WTC11 (cell line): ENCODE data around the gene ZNF804A. TPM values are rescaled to one million over a fixed set of nuclear protein-coding genes. Genes with fewer than 3 reads are reported as not detected.

ENCODE experiments used
- ATAC-seq: fragments of 200-7000 bp; cut with Tn5 transposase; 2 replicates; pipeline ENCODE4 v1.10.0; 2021; ENCODE audit warnings: mild to moderate bottlenecking, moderate library complexity
- CTCF ChIA-PET: fragments of 300-600 bp; sonication (Branson Sonifier 250); formaldehyde crosslinking; loops from one replicate; lab custom pipeline; 2021; ENCODE audit warnings: antibody characterized with exemption; lab: Charles Lee
- POLR2A ChIA-PET: fragments of 350-600 bp; sonication (Branson Sonifier 250); formaldehyde crosslinking; loops from one replicate; lab custom pipeline; 2021; ENCODE audit warnings: antibody characterized with exemption; lab: Charles Lee
- DNase-seq: peaks from one replicate; pipeline ENCODE4 v3.0.0; 2021; ENCODE audit warnings: low spot score
- H3K27ac Mint-ChIP-seq: 2 replicates; pipeline ENCODE4 v1.8.0; 2021; ENCODE audit warnings: mixed read lengths
- H3K27me3 Mint-ChIP-seq: 2 replicates; pipeline ENCODE4 v1.8.0; 2021; ENCODE audit warnings: low read depth, mild to moderate bottlenecking, moderate library complexity, mixed read lengths
- H3K36me3 Mint-ChIP-seq: 2 replicates; pipeline ENCODE4 v1.8.0; 2021; ENCODE audit warnings: mixed read lengths
- H3K4me1 Mint-ChIP-seq: 2 replicates; pipeline ENCODE4 v1.8.0; 2022; ENCODE audit warnings: mixed read lengths
- H3K4me3 Mint-ChIP-seq: 2 replicates; pipeline ENCODE4 v1.8.0; 2021; ENCODE audit warnings: mild to moderate bottlenecking, moderate library complexity, mixed read lengths
- H3K9me3 Mint-ChIP-seq: 2 replicates; pipeline ENCODE4 v1.8.0; 2021; ENCODE audit warnings: mixed read lengths
- AR ChIP-seq: fragments of 250-450 bp; sonication (Bioruptor Pico); IDR thresholded peaks from 2 replicates; pipeline ENCODE4 v1.9.0; 2021; ENCODE audit warnings: mild to moderate bottlenecking
- CBFB ChIP-seq: sonication (generic); formaldehyde crosslinking; IDR thresholded peaks from 2 replicates; pipeline ENCODE4 v1.8.1; 2022; ENCODE audit warnings: mild to moderate bottlenecking, low read depth, missing genetic modification reagents
- E2F5 ChIP-seq: sonication (generic); formaldehyde crosslinking; IDR thresholded peaks from 2 replicates; pipeline ENCODE4 v1.8.1; 2022; ENCODE audit warnings: mild to moderate bottlenecking, moderate library complexity, missing genetic modification reagents
- ELF4 ChIP-seq: sonication (generic); formaldehyde crosslinking; IDR thresholded peaks from 2 replicates; pipeline ENCODE4 v1.8.1; 2022; ENCODE audit warnings: low read depth, mild to moderate bottlenecking, moderate library complexity, missing genetic modification reagents
- EMX1 ChIP-seq: fragments of 250-450 bp; sonication (Bioruptor Pico); IDR thresholded peaks from 2 replicates; pipeline ENCODE4 v1.8.0; 2021; ENCODE audit warnings: mild to moderate bottlenecking
- ERG ChIP-seq: fragments of 250-450 bp; sonication (Bioruptor Pico); IDR thresholded peaks from 2 replicates; pipeline ENCODE4 v1.8.0; 2021; ENCODE audit warnings: mild to moderate bottlenecking
- ESRRA ChIP-seq: sonication (generic); formaldehyde crosslinking; IDR thresholded peaks from 2 replicates; pipeline ENCODE4 v1.8.1; 2022; ENCODE audit warnings: mild to moderate bottlenecking, missing genetic modification reagents, borderline replicate concordance
- ETV6 ChIP-seq: sonication (generic); formaldehyde crosslinking; IDR thresholded peaks from 2 replicates; pipeline ENCODE4 v1.8.1; 2022; ENCODE audit warnings: mild to moderate bottlenecking, missing genetic modification reagents
- FOXP1 ChIP-seq: sonication (generic); formaldehyde crosslinking; IDR thresholded peaks from 2 replicates; pipeline ENCODE4 v1.8.0; 2022; ENCODE audit warnings: missing genetic modification reagents, mild to moderate bottlenecking, moderate library complexity, borderline replicate concordance
- HMGA2 ChIP-seq: fragments of 250-450 bp; sonication (Bioruptor Pico); IDR thresholded peaks from 2 replicates; pipeline ENCODE4 v1.4.0; 2021; ENCODE audit warnings: mild to moderate bottlenecking, moderate library complexity
- JUN ChIP-seq: sonication (generic); formaldehyde crosslinking; IDR thresholded peaks from 2 replicates; pipeline ENCODE4 v1.8.0; 2023; ENCODE audit warnings: mild to moderate bottlenecking, missing genetic modification reagents
- MAX ChIP-seq: sonication (generic); formaldehyde crosslinking; IDR thresholded peaks from 2 replicates; pipeline ENCODE4 v1.8.0; 2022; ENCODE audit warnings: mild to moderate bottlenecking, missing genetic modification reagents
- MXD4 ChIP-seq: fragments of 250-450 bp; sonication (Bioruptor Pico); IDR thresholded peaks from 2 replicates; pipeline ENCODE4 v1.8.0; 2021; ENCODE audit warnings: mild to moderate bottlenecking, moderate library complexity, borderline replicate concordance
- MYBL2 ChIP-seq: sonication (generic); formaldehyde crosslinking; IDR thresholded peaks from 2 replicates; pipeline ENCODE4 v1.8.1; 2023; ENCODE audit warnings: mild to moderate bottlenecking, moderate library complexity, missing genetic modification reagents
- NFATC4 ChIP-seq: fragments of 250-450 bp; sonication (Bioruptor Pico); IDR thresholded peaks from 2 replicates; pipeline ENCODE4 v1.9.0; 2021; ENCODE audit warnings: mild to moderate bottlenecking
- PRRX2 ChIP-seq: fragments of 250-450 bp; sonication (Bioruptor Pico); IDR thresholded peaks from 2 replicates; pipeline ENCODE4 v1.8.0; 2021; ENCODE audit warnings: mild to moderate bottlenecking
- SMAD4 ChIP-seq: sonication (generic); formaldehyde crosslinking; IDR thresholded peaks from 2 replicates; pipeline ENCODE4 v1.8.0; 2022; ENCODE audit warnings: mild to moderate bottlenecking, missing genetic modification reagents
- SP1 ChIP-seq: sonication (generic); formaldehyde crosslinking; conservative IDR thresholded peaks from 2 replicates; pipeline ENCODE4 v1.8.1; 2022; ENCODE audit warnings: missing genetic modification reagents
- TCF7 ChIP-seq: sonication (generic); formaldehyde crosslinking; IDR thresholded peaks from 2 replicates; pipeline ENCODE4 v1.8.0; 2022; ENCODE audit warnings: mild to moderate bottlenecking, low read depth, missing genetic modification reagents, moderate library complexity
- TEAD4 ChIP-seq: sonication (generic); formaldehyde crosslinking; IDR thresholded peaks from 2 replicates; pipeline ENCODE4 v1.8.0; 2022; ENCODE audit warnings: mild to moderate bottlenecking, missing genetic modification reagents
- USF2 ChIP-seq: sonication (generic); formaldehyde crosslinking; IDR thresholded peaks from 2 replicates; pipeline ENCODE4 v1.8.1; 2023; ENCODE audit warnings: mild to moderate bottlenecking, missing genetic modification reagents, moderate library complexity
- ZMAT4 ChIP-seq: fragments of 250-450 bp; sonication (Bioruptor Pico); IDR thresholded peaks from 2 replicates; pipeline ENCODE4 v1.9.0; 2021; ENCODE audit warnings: mild to moderate bottlenecking
- ZNF232 ChIP-seq: sonication (generic); formaldehyde crosslinking; IDR thresholded peaks from 2 replicates; pipeline ENCODE4 v1.8.0; 2022; ENCODE audit warnings: mild to moderate bottlenecking, missing genetic modification reagents
- ZNF317 ChIP-seq: sonication (generic); formaldehyde crosslinking; IDR thresholded peaks from 2 replicates; pipeline ENCODE4 v1.8.1; 2023; ENCODE audit warnings: low read depth, mild to moderate bottlenecking, moderate library complexity, missing genetic modification reagents, borderline replicate concordance
- ZNF416 ChIP-seq: fragments of 250-450 bp; sonication (Bioruptor Pico); IDR thresholded peaks from 2 replicates; pipeline ENCODE4 v1.9.0; 2021; ENCODE audit warnings: mild to moderate bottlenecking, inconsistent platforms
- ZNF671 ChIP-seq: fragments of 250-450 bp; sonication (Bioruptor Pico); IDR thresholded peaks from 2 replicates; pipeline ENCODE4 v1.8.0; 2021; ENCODE audit warnings: mild to moderate bottlenecking
- total RNA-seq: library from RNA; stranded (reverse); gene quantifications from 3 replicates; pipeline ENCODE4 v1.2.3, GENCODE V29; 2021

ZNF804A gene
- total RNA-seq, 1 experiment from 2014 or later, result not detected

GRCh38 chr2:184599872-184600222 is 1.5 kb downstream of the ZNF804A start:
- no peak overlapping the region for H3K4me3 Mint-ChIP-seq
- no peak for TF ChIP-seq SMAD4 (CRISPR knock-in tag)
- TF ChIP-seq ETV6 (CRISPR knock-in tag), result no peak
- TF ChIP-seq MAX (CRISPR knock-in tag), result no peak
- no peak for TF ChIP-seq HMGA2
- no peak for TF ChIP-seq USF2
- no peak for TF ChIP-seq NFATC4 (CRISPR knock-in tag)
- no peak for TF ChIP-seq JUN (CRISPR knock-in tag)
- H3K4me1 Mint-ChIP-seq, result peaks cover 14% of the 10 kb centered on the region
- ChIA-PET CTCF (interaction anchor here (0.6 kb wide), 1 partner anchor 1139 kb away, joined by 3 read pairs; no protein-coding TSS in a partner anchor), POLR2A (no interaction called here)
- H3K9me3 Mint-ChIP-seq, result no peaks in the 10 kb centered on the region
- ATAC-seq, result no peak
- DNase-seq, result no peak
- peaks cover 54% of the 10 kb centered on the region for H3K27me3 Mint-ChIP-seq
- H3K36me3 Mint-ChIP-seq, result no peaks in the 10 kb centered on the region; the same call in 1 of the 2 replicates
- H3K27ac Mint-ChIP-seq, result no peak overlapping the region

GRCh38 chr2:184602734-184603133 is 4.4 kb downstream of the ZNF804A start:
- no peak overlapping the region for H3K4me3 Mint-ChIP-seq
- no peak overlapping the region for H3K27ac Mint-ChIP-seq
- TF ChIP-seq CBFB (CRISPR knock-in tag) (no peak), E2F5 (CRISPR knock-in tag) (no peak)
- TF ChIP-seq, all 79 proteins: peak for 0
- POLR2A ChIA-PET, result no interaction called here
- Mint-ChIP-seq H3K4me1 (peaks cover 3% of the 10 kb centered on the region), H3K27me3 (peaks cover 35% of the 10 kb centered on the region), H3K36me3 (no peaks in the 10 kb centered on the region; the same call in 1 of the 2 replicates), H3K9me3 (no peaks in the 10 kb centered on the region)
- ATAC-seq (no peak), DNase-seq (no peak)
- CTCF ChIA-PET, result no interaction called here

GRCh38 chr2:184610891-184611290 is 12.6 kb downstream of the ZNF804A start:
- H3K27me3 Mint-ChIP-seq, result no peaks in the 10 kb centered on the region
- ATAC-seq (no peak), DNase-seq (no peak)
- H3K4me3 Mint-ChIP-seq, result no peak overlapping the region
- H3K4me1 Mint-ChIP-seq, result no peaks in the 10 kb centered on the region
- ChIA-PET POLR2A (no interaction called here), CTCF (interaction anchor here (1.1 to 1.2 kb wide), 2 partner anchors 14 to 19 kb away, joined by 3 to 5 read pairs; no protein-coding TSS in a partner anchor)
- no peak for TF ChIP-seq ZNF416 (CRISPR knock-in tag)
- TF ChIP-seq MYBL2 (CRISPR knock-in tag), result no peak
- TF ChIP-seq ELF4 (CRISPR knock-in tag), result no peak
- no peak for TF ChIP-seq ZNF671 (CRISPR knock-in tag)
- no peak for TF ChIP-seq NFATC4 (CRISPR knock-in tag)
- TF ChIP-seq TEAD4 (CRISPR knock-in tag), result no peak
- TF ChIP-seq SP1 (CRISPR knock-in tag), result no peak
- no peak for TF ChIP-seq PRRX2 (CRISPR knock-in tag)
- TF ChIP-seq ESRRA (CRISPR knock-in tag), result no peak
- TF ChIP-seq MXD4, result no peak
- TF ChIP-seq EMX1 (CRISPR knock-in tag), result no peak
- no peak for TF ChIP-seq FOXP1 (CRISPR knock-in tag)
- no peak for TF ChIP-seq CBFB (CRISPR knock-in tag)
- TF ChIP-seq ZNF232, result no peak
- TF ChIP-seq TCF7, result no peak
- TF ChIP-seq ERG (CRISPR knock-in tag), result no peak
- TF ChIP-seq ZMAT4 (CRISPR knock-in tag), result no peak
- TF ChIP-seq AR (CRISPR knock-in tag), result no peak
- TF ChIP-seq ZNF317, result no peak
- H3K27ac Mint-ChIP-seq, result no peak overlapping the region
- no peaks in the 10 kb centered on the region for H3K36me3 Mint-ChIP-seq
- peaks cover 5% of the 10 kb centered on the region; the same call in 1 of the 2 replicates for H3K9me3 Mint-ChIP-seq
